ENCODE data around the gene NPR2.

GRCh38 chr9:35763181-35763580 lies 28.2 kb upstream of the NPR2 start:
- TF ChIP-seq POLR2AphosphoS5 (IDR thresholded peaks at IDR 0.05) (no peak), POLR2A (IDR thresholded peaks at IDR 0.05; ENCODE audit: low read depth) (no peak)
